NB4 (cell line): ENCODE data around the gene CCDC149.

Experiments
- DNase-seq: peaks from one replicate; pipeline ENCODE4 v3.0.0; 2010; ENCODE audit warnings: low read depth
- H3K4me3 ChIP-seq: one replicate; pipeline ENCODE4 v1.5.1; 2011; ENCODE audit warnings: mild to moderate bottlenecking, low read depth, low read length, moderate library complexity
- MYC ChIP-seq: IDR thresholded peaks from 2 replicates; pipeline ENCODE4 v1.6.1; 2011; ENCODE audit warnings: low read depth, low read length
- POLR2A ChIP-seq: IDR thresholded peaks from 2 replicates; pipeline ENCODE4 v1.6.1; 2011; ENCODE audit warnings: mild to moderate bottlenecking; ENCODE audit not compliant: insufficient read length; ENCODE audit errors: extremely low read depth
- TF ChIP-seq, protein P1 (sequence below): IDR thresholded peaks from one replicate; pipeline ENCODE4 v1.5.1; 2012; ENCODE audit warnings: low read depth, low read length
- TF ChIP-seq, protein P2 (sequence below): IDR thresholded peaks from 2 replicates; pipeline ENCODE4 v1.6.1; 2011; ENCODE audit warnings: low read depth, low read length

CCDC149 gene

DNA sequence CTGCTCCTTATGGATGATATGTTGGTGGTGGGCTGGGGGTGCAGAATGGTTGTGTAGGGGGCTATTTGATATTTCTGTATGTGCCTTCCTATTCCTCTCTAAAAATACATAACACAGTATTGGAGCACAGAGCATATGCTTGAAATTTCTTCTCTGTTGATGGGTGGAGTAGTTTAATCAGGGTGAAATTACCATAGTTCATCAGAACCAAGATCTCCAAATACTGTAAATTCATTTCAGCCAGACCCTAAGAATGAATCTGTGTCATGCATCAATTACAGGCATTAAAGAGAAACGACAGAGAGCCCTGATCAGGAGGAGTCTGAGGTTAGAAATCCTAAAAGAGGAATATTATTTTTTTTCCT is 25.1 kb upstream of the CCDC149 start:
- no peak overlapping the region for H3K4me3 ChIP-seq
- TF ChIP-seq MYC, result no peak
- TF ChIP-seq POLR2A, result no peak
- TF ChIP-seq, protein P1, sequence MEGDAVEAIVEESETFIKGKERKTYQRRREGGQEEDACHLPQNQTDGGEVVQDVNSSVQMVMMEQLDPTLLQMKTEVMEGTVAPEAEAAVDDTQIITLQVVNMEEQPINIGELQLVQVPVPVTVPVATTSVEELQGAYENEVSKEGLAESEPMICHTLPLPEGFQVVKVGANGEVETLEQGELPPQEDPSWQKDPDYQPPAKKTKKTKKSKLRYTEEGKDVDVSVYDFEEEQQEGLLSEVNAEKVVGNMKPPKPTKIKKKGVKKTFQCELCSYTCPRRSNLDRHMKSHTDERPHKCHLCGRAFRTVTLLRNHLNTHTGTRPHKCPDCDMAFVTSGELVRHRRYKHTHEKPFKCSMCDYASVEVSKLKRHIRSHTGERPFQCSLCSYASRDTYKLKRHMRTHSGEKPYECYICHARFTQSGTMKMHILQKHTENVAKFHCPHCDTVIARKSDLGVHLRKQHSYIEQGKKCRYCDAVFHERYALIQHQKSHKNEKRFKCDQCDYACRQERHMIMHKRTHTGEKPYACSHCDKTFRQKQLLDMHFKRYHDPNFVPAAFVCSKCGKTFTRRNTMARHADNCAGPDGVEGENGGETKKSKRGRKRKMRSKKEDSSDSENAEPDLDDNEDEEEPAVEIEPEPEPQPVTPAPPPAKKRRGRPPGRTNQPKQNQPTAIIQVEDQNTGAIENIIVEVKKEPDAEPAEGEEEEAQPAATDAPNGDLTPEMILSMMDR, result no peak
- TF ChIP-seq, protein P2, sequence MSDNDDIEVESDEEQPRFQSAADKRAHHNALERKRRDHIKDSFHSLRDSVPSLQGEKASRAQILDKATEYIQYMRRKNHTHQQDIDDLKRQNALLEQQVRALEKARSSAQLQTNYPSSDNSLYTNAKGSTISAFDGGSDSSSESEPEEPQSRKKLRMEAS, result no peak
- no peak for DNase-seq

DNA sequence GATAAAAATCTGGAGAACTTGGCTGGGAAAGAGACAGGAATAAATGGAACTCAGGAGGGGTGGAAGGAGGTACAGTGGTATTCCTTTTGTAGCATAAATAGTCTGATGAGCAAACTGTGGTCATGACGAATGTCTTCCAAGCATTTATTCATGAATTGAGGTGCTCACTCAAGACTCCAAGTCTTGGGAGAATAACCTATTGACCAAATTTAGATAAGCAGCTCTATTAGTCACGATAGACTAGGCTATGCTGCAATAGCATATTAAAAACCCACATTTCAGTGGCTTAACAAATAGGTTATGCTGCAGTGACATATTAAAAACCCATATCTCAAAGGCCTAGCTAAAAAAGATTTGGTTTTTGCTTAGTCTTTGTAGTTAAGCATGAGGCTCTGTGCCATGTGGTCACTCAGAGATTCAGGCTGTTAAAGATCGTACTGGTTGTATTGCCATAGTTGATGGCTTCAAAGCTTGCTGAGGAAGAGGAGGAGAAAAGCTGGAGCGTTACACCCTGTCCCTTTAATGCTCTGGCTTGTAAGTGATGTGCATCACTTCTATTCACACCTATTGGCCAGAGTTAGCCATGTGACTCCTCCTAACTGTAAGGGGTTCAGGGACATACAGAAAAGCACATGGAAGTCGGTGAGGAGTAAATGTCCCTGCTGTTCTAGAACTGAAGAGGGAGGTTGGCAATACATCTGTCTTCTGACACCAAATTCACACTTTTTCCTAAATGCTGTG is 24.5 kb upstream of the CCDC149 start:
- DNase-seq, result no peak
- no peak overlapping the region for H3K4me3 ChIP-seq
- TF ChIP-seq, protein P1, result no peak
- TF ChIP-seq POLR2A, result no peak
- no peak for TF ChIP-seq MYC
- TF ChIP-seq, protein P2, result no peak

DNA sequence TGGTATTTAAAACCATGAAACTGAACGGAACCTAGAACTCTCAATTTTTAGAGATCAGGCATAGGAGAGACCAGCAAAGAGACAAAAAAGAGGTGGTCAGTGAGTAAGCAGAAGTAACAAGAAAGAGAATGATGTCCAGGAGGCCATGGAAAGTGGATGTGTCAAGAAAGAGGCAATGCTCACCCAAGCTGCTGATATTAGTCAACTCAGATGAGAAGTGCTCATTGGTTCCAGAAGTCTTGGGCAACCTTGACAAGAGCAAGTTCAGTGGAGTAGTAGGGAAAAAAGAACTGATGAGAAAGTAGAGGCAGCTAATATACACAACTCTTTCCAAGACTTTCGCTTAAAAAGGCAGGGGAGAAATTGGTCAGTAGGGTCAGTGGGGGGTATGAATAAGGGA is 23.0 kb upstream of the CCDC149 start:
- TF ChIP-seq POLR2A, result no peak
- no peak for TF ChIP-seq MYC
- TF ChIP-seq, protein P1, result no peak
- TF ChIP-seq, protein P2, result no peak
- H3K4me3 ChIP-seq, result no peak overlapping the region
- no peak for DNase-seq

DNA sequence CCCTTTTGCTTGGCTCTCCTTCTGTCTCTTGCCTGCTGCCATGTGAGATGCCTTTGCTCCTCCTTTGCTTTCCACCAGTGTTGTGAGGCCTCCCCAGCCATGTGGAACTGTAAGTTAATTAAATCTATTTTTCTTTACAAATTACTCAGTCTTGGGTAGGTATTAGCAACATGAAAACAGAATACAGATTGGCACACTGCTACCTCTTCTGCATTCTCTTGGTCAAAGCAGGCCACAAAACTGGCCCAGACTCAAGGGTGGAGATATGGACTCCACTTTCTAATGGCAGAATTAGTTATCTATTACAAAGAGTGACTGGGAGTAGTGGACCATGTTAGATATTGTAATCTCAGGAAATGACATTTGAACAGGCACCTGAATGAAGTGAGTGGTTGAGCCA is 21.5 kb upstream of the CCDC149 start:
- no peak overlapping the region for H3K4me3 ChIP-seq
- DNase-seq, result no peak
- TF ChIP-seq MYC, result no peak
- no peak for TF ChIP-seq POLR2A

DNA sequence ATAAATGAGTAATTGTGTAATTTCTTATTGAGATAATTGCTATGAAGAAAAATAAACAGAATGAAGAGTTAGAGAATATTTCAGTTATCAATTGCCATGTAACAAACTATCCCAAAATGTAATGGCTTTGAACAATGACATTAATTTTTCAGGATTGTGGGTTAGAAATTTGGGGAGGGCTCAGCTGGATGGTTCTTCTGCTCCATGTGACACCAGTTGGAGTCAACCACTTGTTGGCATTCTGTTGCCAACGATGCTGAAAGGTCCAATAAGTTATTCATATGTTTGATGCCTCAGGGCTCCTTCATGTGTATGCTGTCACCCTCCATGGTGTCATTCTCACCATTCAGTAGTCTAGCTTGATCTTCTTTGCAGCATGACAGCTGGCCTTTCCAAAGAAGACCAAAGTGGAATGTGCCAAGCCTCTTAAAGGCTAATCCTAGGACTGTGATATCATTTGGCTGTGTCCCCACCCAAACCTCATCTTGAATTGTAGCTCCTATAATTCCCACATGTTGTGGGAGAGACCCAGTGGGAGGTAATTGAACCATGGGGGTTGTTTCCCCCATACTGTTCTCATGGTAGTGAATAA is 20.9 kb upstream of the CCDC149 start:
- no peak for DNase-seq
- TF ChIP-seq, protein P1, result no peak
- TF ChIP-seq POLR2A (no peak), MYC (no peak)
- TF ChIP-seq, protein P2, result no peak
- no peak overlapping the region for H3K4me3 ChIP-seq

DNA sequence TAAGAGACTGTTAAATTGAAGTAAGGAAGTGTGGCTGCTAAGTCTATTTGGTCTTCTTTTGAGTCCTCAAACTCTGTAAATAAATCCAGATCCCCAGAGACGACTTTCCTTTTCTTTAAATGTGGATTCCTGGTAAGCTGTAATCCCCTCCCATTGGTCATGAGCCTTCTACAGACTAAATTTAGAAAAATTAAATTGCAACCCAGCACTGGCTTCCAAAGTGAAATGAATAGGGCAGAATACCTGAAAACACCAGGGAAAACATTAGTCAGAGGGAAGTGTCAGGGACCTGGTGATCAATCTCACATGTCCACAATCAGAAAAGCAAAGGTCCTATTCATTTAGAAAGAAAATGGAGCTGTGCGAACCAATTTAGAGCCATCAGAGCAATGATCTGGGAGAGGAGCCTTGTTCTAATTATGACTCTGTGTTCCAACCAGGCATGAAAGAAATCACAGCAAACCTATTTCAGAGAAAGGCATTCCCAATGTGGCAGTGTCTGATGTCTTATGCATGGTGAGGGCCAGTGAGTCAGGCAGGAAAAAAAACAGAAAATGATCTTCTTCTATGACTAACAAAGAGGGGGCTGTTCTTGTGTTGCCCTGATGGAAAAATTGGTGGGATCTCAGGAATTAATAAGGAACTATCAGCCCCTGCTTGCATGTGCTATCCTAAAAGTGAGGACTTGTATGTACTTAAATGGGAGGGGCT is 19.8 kb upstream of the CCDC149 start:
- TF ChIP-seq, protein P1, result no peak
- TF ChIP-seq, protein P2, result no peak
- TF ChIP-seq POLR2A (no peak), MYC (no peak)
- no peak overlapping the region for H3K4me3 ChIP-seq
- DNase-seq, result no peak
